HG03108 (cell line): Measurements from ENCODE around the gene USP17L12.
"Not testable (repeated sequence)": the region's sequence is repeated elsewhere in the genome, so short reads cannot be mapped to it uniquely, and the experiment has no call there.

Experiments
- ATAC-seq: cut with Tn5 transposase; IDR thresholded peaks from one replicate; pipeline ENCODE4 v1.9.1; 2021; ENCODE audit warnings: moderate library complexity; ENCODE audit not compliant: unreplicated experiment

USP17L12 gene, protein sequence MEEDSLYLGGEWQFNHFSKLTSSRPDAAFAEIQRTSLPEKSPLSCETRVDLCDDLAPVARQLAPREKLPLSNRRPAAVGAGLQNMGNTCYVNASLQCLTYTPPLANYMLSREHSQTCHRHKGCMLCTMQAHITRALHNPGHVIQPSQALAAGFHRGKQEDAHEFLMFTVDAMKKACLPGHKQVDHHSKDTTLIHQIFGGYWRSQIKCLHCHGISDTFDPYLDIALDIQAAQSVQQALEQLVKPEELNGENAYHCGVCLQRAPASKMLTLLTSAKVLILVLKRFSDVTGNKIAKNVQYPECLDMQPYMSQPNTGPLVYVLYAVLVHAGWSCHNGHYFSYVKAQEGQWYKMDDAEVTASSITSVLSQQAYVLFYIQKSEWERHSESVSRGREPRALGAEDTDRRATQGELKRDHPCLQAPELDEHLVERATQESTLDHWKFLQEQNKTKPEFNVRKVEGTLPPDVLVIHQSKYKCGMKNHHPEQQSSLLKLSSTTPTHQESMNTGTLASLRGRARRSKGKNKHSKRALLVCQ

DNA sequence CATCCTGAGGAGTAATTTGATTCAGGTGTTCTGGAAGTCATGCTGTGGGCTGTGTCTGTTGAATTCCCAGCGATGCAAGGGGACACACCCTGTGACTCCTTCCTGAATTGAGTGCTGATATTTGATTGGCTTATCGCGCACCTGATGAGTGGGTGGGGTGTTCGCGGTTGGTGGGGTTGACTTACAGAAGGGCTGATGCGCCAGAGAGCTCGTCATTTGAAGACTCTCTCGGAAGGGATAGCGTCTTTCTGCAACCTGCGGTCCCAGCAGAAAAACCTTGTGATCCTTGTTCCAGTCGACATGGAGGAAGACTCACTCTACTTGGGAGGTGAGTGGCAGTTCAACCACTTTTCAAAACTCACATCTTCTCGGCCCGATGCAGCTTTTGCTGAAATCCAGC is at the start of gene USP17L12:
USP17L12 (plus strand) TSS at position 301 of the 400 bp plus-strand sequence; CDS start at position 301, 0 bp downstream.
- ATAC-seq = not testable (repeated sequence)

DNA sequence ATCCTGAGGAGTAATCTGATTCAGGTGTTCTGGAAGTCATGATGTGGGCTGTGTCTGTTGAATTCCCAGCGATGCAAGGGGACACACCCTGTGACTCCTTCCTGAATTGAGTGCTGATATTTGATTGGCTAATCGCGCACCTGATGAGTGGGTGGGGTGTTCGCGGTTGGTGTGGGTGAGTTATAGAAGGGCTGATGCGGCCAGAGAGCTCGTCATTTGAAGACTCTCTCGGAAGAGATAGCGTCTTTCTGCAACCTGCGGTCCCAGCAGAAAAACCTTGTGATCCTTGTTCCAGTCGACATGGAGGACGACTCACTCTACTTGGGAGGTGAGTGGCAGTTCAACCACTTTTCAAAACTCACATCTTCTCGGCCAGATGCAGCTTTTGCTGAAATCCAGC is 9.6 kb upstream of the USP17L12 start, which contains the start of gene USP17L10:
USP17L10 (plus strand) TSS at position 301 of the 400 bp plus-strand sequence; CDS start at position 301, 0 bp downstream.
- not testable (repeated sequence) for ATAC-seq

DNA sequence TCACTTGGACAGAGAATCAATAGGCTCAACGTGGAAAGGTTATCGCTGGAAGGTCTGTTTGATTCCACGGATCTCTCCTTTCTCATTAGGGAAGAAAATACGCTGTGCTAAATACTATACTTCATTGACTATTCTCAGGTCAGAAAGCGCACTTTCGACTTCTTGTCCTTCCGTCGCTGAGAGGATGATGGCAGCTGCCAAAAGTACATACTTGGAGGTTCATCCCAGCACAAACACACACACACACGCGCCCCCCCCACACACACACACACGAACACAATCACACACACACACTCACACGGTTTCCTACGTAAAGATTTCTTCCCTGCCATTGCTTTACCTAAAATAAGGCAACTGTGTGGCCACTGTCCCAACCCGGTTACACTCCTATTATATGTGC is 5.3 kb upstream of the USP17L12 start:
- not testable (repeated sequence) for ATAC-seq

DNA sequence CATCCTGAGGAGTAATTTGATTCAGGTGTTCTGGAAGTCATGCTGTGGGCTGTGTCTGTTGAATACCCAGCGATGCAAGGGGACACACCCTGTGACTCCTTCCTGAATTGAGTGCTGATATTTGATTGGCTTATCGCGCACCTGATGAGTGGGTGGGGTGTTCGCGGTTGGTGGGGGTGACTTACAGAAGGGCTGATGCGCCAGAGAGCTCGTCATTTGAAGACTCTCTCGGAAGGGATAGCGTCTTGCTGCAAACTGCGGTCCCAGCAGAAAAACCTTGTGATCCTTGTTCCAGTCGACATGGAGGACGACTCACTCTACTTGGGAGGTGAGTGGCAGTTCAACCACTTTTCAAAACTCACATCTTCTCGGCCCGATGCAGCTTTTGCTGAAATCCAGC is 4.8 kb upstream of the USP17L12 start, which contains the start of gene USP17L11:
USP17L11 (plus strand) TSS at position 301 of the 400 bp plus-strand sequence; CDS start at position 301, 0 bp downstream.
- not testable (repeated sequence) for ATAC-seq

DNA sequence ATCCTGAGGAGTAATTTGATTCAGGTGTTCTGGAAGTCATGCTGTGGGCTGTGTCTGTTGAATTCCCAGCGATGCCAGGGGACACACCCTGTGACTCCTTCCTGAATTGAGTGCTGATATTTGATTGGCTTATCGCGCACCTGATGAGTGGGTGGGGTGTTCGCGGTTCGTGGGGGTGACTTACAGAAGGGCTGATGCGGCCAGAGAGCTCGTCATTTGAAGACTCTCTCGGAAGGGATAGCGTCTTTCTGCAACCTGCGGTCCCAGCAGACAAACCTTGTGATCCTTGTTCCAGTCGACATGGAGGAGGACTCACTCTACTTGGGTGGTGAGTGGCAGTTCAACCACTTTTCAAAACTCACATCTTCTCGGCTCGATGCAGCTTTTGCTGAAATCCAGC is 4.6 kb downstream of the USP17L12 start, which contains the start of gene USP17L13:
USP17L13 (plus strand) TSS at position 301 of the 400 bp plus-strand sequence; CDS start at position 301, 0 bp downstream.
- not testable (repeated sequence) for ATAC-seq

DNA sequence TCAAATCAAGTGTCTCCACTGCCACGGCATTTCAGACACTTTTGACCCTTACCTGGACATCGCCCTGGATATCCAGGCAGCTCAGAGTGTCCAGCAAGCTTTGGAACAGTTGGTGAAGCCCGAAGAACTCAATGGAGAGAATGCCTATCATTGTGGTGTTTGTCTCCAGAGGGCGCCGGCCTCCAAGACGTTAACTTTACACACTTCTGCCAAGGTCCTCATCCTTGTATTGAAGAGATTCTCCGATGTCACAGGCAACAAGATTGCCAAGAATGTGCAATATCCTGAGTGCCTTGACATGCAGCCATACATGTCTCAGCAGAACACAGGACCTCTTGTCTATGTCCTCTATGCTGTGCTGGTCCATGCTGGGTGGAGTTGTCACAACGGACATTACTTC is 10.3 kb downstream of the USP17L12 start:
- ATAC-seq = not testable (repeated sequence)

DNA sequence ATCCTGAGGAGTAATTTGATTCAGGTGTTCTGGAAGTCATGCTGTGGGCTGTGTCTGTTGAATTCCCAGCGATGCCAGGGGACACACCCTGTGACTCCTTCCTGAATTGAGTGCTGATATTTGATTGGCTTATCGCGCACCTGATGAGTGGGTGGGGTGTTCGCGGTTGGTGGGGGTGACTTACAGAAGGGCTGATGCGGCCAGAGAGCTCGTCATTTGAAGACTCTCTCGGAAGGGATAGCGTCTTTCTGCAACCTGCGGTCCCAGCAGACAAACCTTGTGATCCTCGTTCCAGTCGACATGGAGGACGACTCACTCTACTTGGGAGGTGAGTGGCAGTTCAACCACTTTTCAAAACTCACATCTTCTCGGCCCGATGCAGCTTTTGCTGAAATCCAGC is 14.1 kb downstream of the USP17L12 start, which contains the start of gene USP17L15:
USP17L15 (plus strand) TSS at position 301 of the 400 bp plus-strand sequence; CDS start at position 301, 0 bp downstream.
- not testable (repeated sequence) for ATAC-seq

DNA sequence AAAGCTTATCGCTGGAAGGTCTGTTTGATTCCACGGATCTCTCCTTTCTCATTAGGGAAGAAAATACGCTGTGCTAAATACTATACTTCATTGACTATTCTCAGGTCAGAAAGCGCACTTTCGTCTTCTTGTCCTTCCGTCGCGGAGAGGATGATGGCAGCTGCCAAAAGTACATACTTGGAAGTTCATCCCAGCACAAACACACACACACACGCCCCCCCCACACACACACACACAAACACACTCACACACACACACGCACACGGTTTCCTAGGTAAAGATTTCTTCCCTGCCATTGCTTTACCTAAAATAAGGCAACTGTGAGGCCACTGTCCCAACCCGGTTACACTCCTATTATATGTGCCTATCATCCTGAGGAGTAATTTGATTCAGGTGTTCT is 18.5 kb downstream of the USP17L12 start:
- not testable (repeated sequence) for ATAC-seq

DNA sequence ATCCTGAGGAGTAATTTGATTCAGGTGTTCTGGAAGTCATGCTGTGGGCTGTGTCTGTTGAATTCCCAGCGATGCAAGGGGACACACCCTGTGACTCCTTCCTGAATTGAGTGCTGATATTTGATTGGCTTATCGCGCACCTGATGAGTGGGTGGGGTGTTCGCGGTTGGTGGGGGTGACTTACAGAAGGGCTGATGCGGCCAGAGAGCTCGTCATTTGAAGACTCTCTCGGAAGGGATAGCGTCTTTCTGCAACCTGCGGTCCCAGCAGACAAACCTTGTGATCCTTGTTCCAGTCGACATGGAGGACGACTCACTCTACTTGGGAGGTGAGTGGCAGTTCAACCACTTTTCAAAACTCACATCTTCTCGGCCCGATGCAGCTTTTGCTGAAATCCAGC is 23.6 kb downstream of the USP17L12 start, which contains the start of gene USP17L17:
USP17L17 (plus strand) TSS at position 301 of the 400 bp plus-strand sequence; CDS start at position 301, 0 bp downstream.
- ATAC-seq = not testable (repeated sequence)

DNA sequence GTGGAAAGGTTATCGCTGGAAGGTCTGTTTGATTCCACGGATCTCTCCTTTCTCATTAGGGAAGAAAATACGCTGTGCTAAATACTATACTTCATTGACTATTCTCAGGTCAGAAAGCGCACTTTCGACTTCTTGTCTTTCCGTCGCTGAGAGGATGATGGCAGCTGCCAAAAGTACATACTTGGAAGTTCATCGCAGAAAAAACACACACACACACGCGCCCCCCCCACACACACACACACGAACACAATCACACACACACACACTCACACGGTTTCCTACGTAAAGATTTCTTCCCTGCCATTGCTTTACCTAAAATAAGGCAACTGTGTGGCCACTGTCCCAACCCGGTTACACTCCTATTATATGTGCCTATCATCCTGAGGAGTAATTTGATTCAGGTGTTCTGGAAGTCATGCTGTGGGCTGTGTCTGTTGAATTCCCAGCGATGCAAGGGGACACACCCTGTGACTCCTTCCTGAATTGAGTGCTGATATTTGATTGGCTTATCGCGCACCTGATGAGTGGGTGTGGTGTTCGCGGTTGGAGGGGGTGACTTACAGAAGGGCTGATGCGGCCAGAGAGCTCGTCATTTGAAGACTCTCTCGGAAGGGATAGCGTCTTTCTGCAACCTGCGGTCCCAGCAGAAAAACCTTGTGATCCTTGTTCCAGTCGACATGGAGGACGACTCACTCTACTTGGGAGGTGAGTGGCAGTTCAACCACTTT is 28.2 kb downstream of the USP17L12 start, which contains the start of gene USP17L18:
USP17L18 (plus strand) TSS at position 678 of the 728 bp plus-strand sequence; CDS start at position 678, 0 bp downstream.
- not testable (repeated sequence) for ATAC-seq

DNA sequence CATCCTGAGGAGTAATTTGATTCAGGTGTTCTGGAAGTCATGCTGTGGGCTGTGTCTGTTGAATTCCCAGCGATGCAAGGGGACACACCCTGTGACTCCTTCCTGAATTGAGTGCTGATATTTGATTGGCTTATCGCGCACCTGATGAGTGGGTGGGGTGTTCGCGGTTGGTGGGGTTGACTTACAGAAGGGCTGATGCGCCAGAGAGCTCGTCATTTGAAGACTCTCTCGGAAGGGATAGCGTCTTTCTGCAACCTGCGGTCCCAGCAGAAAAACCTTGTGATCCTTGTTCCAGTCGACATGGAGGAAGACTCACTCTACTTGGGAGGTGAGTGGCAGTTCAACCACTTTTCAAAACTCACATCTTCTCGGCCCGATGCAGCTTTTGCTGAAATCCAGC is 33.1 kb downstream of the USP17L12 start, which contains the start of gene USP17L19:
USP17L19 (plus strand) TSS at position 301 of the 400 bp plus-strand sequence; CDS start at position 301, 0 bp downstream.
- ATAC-seq = not testable (repeated sequence)

DNA sequence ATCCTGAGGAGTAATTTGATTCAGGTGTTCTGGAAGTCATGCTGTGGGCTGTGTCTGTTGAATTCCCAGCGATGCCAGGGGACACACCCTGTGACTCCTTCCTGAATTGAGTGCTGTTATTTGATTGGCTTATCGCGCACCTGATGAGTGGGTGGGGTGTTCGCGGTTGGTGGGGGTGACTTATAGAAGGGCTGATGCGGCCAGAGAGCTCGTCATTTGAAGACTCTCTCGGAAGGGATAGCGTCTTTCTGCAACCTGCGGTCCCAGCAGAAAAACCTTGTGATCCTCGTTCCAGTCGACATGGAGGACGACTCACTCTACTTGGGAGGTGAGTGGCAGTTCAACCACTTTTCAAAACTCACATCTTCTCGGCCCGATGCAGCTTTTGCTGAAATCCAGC is 37.9 kb downstream of the USP17L12 start, which contains the start of gene USP17L20:
USP17L20 (plus strand) TSS at position 301 of the 400 bp plus-strand sequence; CDS start at position 301, 0 bp downstream.
- not testable (repeated sequence) for ATAC-seq

DNA sequence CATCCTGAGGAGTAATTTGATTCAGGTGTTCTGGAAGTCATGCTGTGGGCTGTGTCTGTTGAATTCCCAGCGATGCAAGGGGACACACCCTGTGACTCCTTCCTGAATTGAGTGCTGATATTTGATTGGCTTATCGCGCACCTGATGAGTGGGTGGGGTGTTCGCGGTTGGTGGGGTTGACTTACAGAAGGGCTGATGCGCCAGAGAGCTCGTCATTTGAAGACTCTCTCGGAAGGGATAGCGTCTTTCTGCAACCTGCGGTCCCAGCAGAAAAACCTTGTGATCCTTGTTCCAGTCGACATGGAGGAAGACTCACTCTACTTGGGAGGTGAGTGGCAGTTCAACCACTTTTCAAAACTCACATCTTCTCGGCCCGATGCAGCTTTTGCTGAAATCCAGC is 42.6 kb downstream of the USP17L12 start, which contains the start of gene USP17L21:
USP17L21 (plus strand) TSS at position 301 of the 400 bp plus-strand sequence; CDS start at position 301, 0 bp downstream.
- not testable (repeated sequence) for ATAC-seq

DNA sequence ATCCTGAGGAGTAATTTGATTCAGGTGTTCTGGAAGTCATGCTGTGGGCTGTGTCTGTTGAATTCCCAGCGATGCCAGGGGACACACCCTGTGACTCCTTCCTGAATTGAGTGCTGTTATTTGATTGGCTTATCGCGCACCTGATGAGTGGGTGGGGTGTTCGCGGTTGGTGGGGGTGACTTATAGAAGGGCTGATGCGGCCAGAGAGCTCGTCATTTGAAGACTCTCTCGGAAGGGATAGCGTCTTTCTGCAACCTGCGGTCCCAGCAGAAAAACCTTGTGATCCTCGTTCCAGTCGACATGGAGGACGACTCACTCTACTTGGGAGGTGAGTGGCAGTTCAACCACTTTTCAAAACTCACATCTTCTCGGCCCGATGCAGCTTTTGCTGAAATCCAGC is 47.4 kb downstream of the USP17L12 start, which contains the start of gene USP17L22:
USP17L22 (plus strand) TSS at position 301 of the 400 bp plus-strand sequence; CDS start at position 301, 0 bp downstream.
- not testable (repeated sequence) for ATAC-seq
